T-cell (primary cell): Measurements from ENCODE around the gene CLPTM1. TPM values are rescaled to one million over a fixed set of nuclear protein-coding genes. Genes with fewer than 3 reads are reported as not detected.

Experiments
- total RNA-seq, 35 experiments: library from RNA in 6 of 35; stranded (reverse) in 6 of 35; fragments of 120-200 nt in 1 of 35; gene quantifications; one replicate each; pipeline versions ENCODE4 v1.2.1 to v1.2.4 and lab custom pipeline; 2013 to 2026

CLPTM1 gene
- total RNA-seq, 5 donors from 2014 or later (not counting 1 experiment from before 2014, with no cell fraction given): 64.0 to 103 (median 87.6) TPM

Other genes with a start within 250 kb of the CLPTM1 start
- gene BCL3, start 206.7 kb upstream of the CLPTM1 start, total RNA-seq: 100 to 1,000 TPM in 1 of 5 donors, 10 to 100 TPM in 4; 18.7 to 103 (median 19.4) TPM
- under 1 TPM in 2 of 5 donors, not detected in 3; 0.25 to 0.30 TPM for gene CBLC, start 177.5 kb upstream of the CLPTM1 start, total RNA-seq
- 1 to 10 TPM in 1 of 5 donors, under 1 TPM in 3, not detected in 1; 0.39 to 1.0 (median 0.87) TPM for gene BCAM, start 146.3 kb upstream of the CLPTM1 start, total RNA-seq
- gene NECTIN2, start 109.1 kb upstream of the CLPTM1 start, total RNA-seq: 1 to 10 TPM in 4 of 5 donors, under 1 TPM in 1; 0.30 to 1.8 (median 1.4) TPM
- gene TOMM40, start 64.1 kb upstream of the CLPTM1 start, total RNA-seq: 10 to 100 TPM; 32.1 to 47.5 (median 41.5) TPM
- gene APOE, start 49.6 kb upstream of the CLPTM1 start, total RNA-seq: 1 to 10 TPM; 2.0 to 9.5 (median 6.8) TPM
- gene APOC1, start 40.8 kb upstream of the CLPTM1 start, total RNA-seq: 1 to 10 TPM in 3 of 5 donors, not detected in 2; 2.8 to 8.5 (median 3.9) TPM
- gene APOC4, start 13.1 kb upstream of the CLPTM1 start, total RNA-seq: not detected
- under 1 TPM in 2 of 5 donors, not detected in 3; 0.66 to 0.96 TPM for gene APOC2, start 9.3 kb upstream of the CLPTM1 start, total RNA-seq
- 10 to 100 TPM; 29.4 to 65.5 (median 40.4) TPM for gene RELB, start 46.1 kb downstream of the CLPTM1 start, total RNA-seq
- gene CLASRP, start 83.7 kb downstream of the CLPTM1 start, total RNA-seq: 100 to 1,000 TPM; 141 to 153 (median 149) TPM
- gene ZNF296, start 121.1 kb downstream of the CLPTM1 start, total RNA-seq: 1 to 10 TPM; 1.4 to 4.3 (median 3.5) TPM
- gene GEMIN7, start 123.9 kb downstream of the CLPTM1 start, total RNA-seq: 10 to 100 TPM in 4 of 5 donors, 1 to 10 TPM in 1; 4.0 to 23.1 (median 22.7) TPM
- gene PPP1R37, start 137.8 kb downstream of the CLPTM1 start, total RNA-seq: 10 to 100 TPM; 17.2 to 35.2 (median 30.4) TPM
- 1 to 10 TPM in 4 of 5 donors, under 1 TPM in 1; 0.95 to 1.3 (median 1.2) TPM for gene NKPD1, start 205.6 kb downstream of the CLPTM1 start, total RNA-seq
- gene TRAPPC6A, start 222.9 kb downstream of the CLPTM1 start, total RNA-seq: 10 to 100 TPM; 53.9 to 92.4 (median 73.7) TPM
- gene BLOC1S3, start 223.4 kb downstream of the CLPTM1 start, total RNA-seq: 10 to 100 TPM; 14.9 to 36.2 (median 32.8) TPM